OCI-LY7 (cell line): Measurements from ENCODE around the gene WNT10A. TPM values are rescaled to one million over a fixed set of nuclear protein-coding genes. Genes with fewer than 3 reads are reported as not detected.

Source experiments
- BruUV-seq: library from RNA; stranded (reverse); fragments of 400-500 nt; replicated peaks from 2 replicates; lab custom pipeline; 2021; lab: Mats Ljungman, UMichigan
- CTCF ChIA-PET: fragments of 300-600 bp; sonication (Branson Sonifier 250); formaldehyde crosslinking; loops from one replicate; lab custom pipeline; 2022; ENCODE audit warnings: antibody characterized with exemption; ENCODE audit not compliant: unreplicated experiment; lab: Charles Lee
- POLR2A ChIA-PET: fragments of 300-600 bp; sonication (Branson Sonifier 250); formaldehyde crosslinking; loops from one replicate; lab custom pipeline; 2022; ENCODE audit warnings: antibody characterized with exemption; lab: Charles Lee
- DNase-seq: peaks from one replicate; pipeline ENCODE4 v3.0.0-alpha.2; 2015; ENCODE audit warnings: low spot score
- H2AFZ ChIP-seq: fragments of 200-600 bp; sonication (generic), shearing (Covaris generic); 2 replicates; pipeline ENCODE4 v1.6.1; 2014; ENCODE audit warnings: mild to moderate bottlenecking, antibody characterized with exemption, low read length, moderate library complexity
- H3K27ac ChIP-seq: fragments of 200-600 bp; sonication (generic); 2 replicates; pipeline ENCODE4 v1.5.1; 2014; ENCODE audit warnings: mixed run types, low read depth, mild to moderate bottlenecking, moderate library complexity, low read length, inconsistent platforms; ENCODE audit not compliant: poor library complexity, severe bottlenecking
- H3K36me3 ChIP-seq: fragments of 200-600 bp; sonication (generic); 2 replicates; pipeline ENCODE4 v1.6.1; 2014; ENCODE audit warnings: mild to moderate bottlenecking, antibody characterized with exemption, low read length, moderate library complexity, mixed read lengths; ENCODE audit not compliant: insufficient read depth
- H3K4me1 ChIP-seq: fragments of 200-600 bp; sonication (generic); 2 replicates; pipeline ENCODE4 v1.5.1; 2014; ENCODE audit warnings: mild to moderate bottlenecking, low read length; ENCODE audit not compliant: insufficient read depth, poor library complexity, severe bottlenecking
- H3K4me2 ChIP-seq: fragments of 200-600 bp; sonication (generic); 2 replicates; pipeline ENCODE4 v1.6.1; 2014; ENCODE audit warnings: mild to moderate bottlenecking, low read length
- H3K4me3 ChIP-seq: fragments of 200-600 bp; sonication (generic); 2 replicates; pipeline ENCODE4 v1.5.1; 2014; ENCODE audit warnings: mild to moderate bottlenecking, low read depth, low read length; ENCODE audit not compliant: poor library complexity, severe bottlenecking
- H3K79me2 ChIP-seq: fragments of 200-600 bp; sonication (generic); 2 replicates; pipeline ENCODE4 v1.6.1; 2016; ENCODE audit warnings: low read depth, mild to moderate bottlenecking, low read length, moderate library complexity, mixed read lengths; ENCODE audit not compliant: insufficient read depth
- H3K9me2 ChIP-seq: fragments of 200-600 bp; sonication (generic); 2 replicates; pipeline ENCODE4 v1.6.1; 2016; ENCODE audit warnings: mild to moderate bottlenecking, low read length, mixed read lengths; ENCODE audit not compliant: insufficient read depth
- H3K9me3 ChIP-seq: fragments of 200-600 bp; sonication (generic); 2 replicates; pipeline ENCODE4 v1.6.1; 2014; ENCODE audit warnings: mild to moderate bottlenecking, mixed run types, low read length, mixed read lengths
- H4K20me1 ChIP-seq: fragments of 200-600 bp; sonication (generic); 2 replicates; pipeline ENCODE4 v1.6.1; 2014; ENCODE audit warnings: mild to moderate bottlenecking, antibody characterized with exemption, low read length, moderate library complexity, mixed read lengths; ENCODE audit not compliant: insufficient read depth
- CTCF ChIP-seq: fragments of 200-600 bp; sonication (generic); conservative IDR thresholded peaks from 2 replicates; pipeline ENCODE4 v1.5.1; 2014; ENCODE audit warnings: mild to moderate bottlenecking, antibody characterized with exemption, low read length, moderate library complexity, mixed read lengths
- EZH2phosphoT487 ChIP-seq: fragments of 200-600 bp; sonication (generic); IDR thresholded peaks from 2 replicates; pipeline ENCODE4 v1.6.1; 2018; ENCODE audit warnings: low read depth, borderline replicate concordance, mild to moderate bottlenecking, mixed run types, antibody characterized with exemption, low read length, moderate library complexity, mixed read lengths
- intact Hi-C: fragments of 100-400 bp; cut with micrococcal nuclease; formaldehyde crosslinking; loops from one replicate; pipeline ENCODE4 v1.10.0; 2022; ENCODE audit not compliant: unreplicated experiment
- total RNA-seq, 2 experiments: library from RNA; depleted of rRNA in 1 of 2; stranded (reverse); fragments of >200 nt in 1 of 2; shearing (Covaris generic) in 1 of 2; gene quantifications; 2 replicates each; pipeline ENCODE4 v1.2.3, GENCODE V29; 2014 to 2022

The WNT10A gene
- total RNA-seq, 2 experiments from 2014 or later, result 5.5 to 11.4 TPM

- H3K36me3 ChIP-seq, result no peaks in the 10 kb centered on the region
- H3K4me2 ChIP-seq, result no peak overlapping the region
- TF ChIP-seq CTCF, result no peak
- no peak for TF ChIP-seq EZH2phosphoT487
- no peaks in the 10 kb centered on the region for H4K20me1 ChIP-seq
- intact Hi-C loops, result no loop called here
- H3K9me3 ChIP-seq, result no peaks in the 10 kb centered on the region
- no peak overlapping the region for H3K4me3 ChIP-seq
- BruUV-seq, result no TSS peak
- no peak for DNase-seq
- ChIA-PET POLR2A (no interaction called here), CTCF (no interaction called here)
- no peaks in the 10 kb centered on the region for H3K79me2 ChIP-seq
- H3K27ac ChIP-seq, result no peak overlapping the region
- peaks cover 14% of the 10 kb centered on the region for H3K4me1 ChIP-seq
- no peak overlapping the region for H2AFZ ChIP-seq
- no peaks in the 10 kb centered on the region for H3K9me2 ChIP-seq
These were observed 7.8 kb upstream of the WNT10A start for GRCh38 chr2:218872645-218873358.

- no peaks in the 10 kb centered on the region for H3K36me3 ChIP-seq
- intact Hi-C loops, result no loop called here
- no peak overlapping the region for H3K4me3 ChIP-seq
- CTCF ChIA-PET, result interaction anchor here (4.0 to 5.5 kb wide), 2 partner anchors 14 to 23 kb away, joined by 17 to 107 read pairs; no protein-coding TSS in a partner anchor
- no peak for DNase-seq
- H3K4me1 ChIP-seq, result peaks cover 22% of the 10 kb centered on the region
- no peak overlapping the region for H3K4me2 ChIP-seq
- no peaks in the 10 kb centered on the region for H3K9me2 ChIP-seq
- POLR2A ChIA-PET, result interaction anchor here (0.9 kb wide), 1 partner anchor 26 kb away, joined by 5 read pairs; no protein-coding TSS in a partner anchor
- TF ChIP-seq CTCF (no peak), EZH2phosphoT487 (no peak)
- no peaks in the 10 kb centered on the region for H4K20me1 ChIP-seq
- H3K79me2 ChIP-seq, result no peaks in the 10 kb centered on the region
- H3K9me3 ChIP-seq, result no peaks in the 10 kb centered on the region
- H3K27ac ChIP-seq, result no peak overlapping the region
- H2AFZ ChIP-seq, result no peak overlapping the region
- BruUV-seq, result no TSS peak
These were observed 7.1 kb upstream of the WNT10A start for GRCh38 chr2:218873359-218874194.
